A673 (cell line): ENCODE measurements around the gene PRR9. TPM values are rescaled to one million over a fixed set of nuclear protein-coding genes. Genes with fewer than 3 reads are reported as not detected.

Source experiments
- BruUV-seq: library from RNA; stranded (reverse); fragments of 400-500 nt; replicated peaks from 2 replicates; lab custom pipeline; 2021; lab: Mats Ljungman, UMichigan
- CTCF ChIA-PET: fragments of 300-600 bp; sonication (Branson Sonifier 250); formaldehyde crosslinking; loops from one replicate; lab custom pipeline; 2022; ENCODE audit warnings: antibody characterized with exemption; lab: Charles Lee
- POLR2A ChIA-PET: fragments of 300-600 bp; sonication (Branson Sonifier 250); formaldehyde crosslinking; loops from one replicate; lab custom pipeline; 2022; ENCODE audit warnings: antibody characterized with exemption; ENCODE audit not compliant: low non-redundant PET; lab: Charles Lee
- DNase-seq: peaks from one replicate; pipeline ENCODE4 v3.0.0-alpha.2; 2015; ENCODE audit warnings: low spot score
- H3K27ac ChIP-seq: fragments of 200-600 bp; sonication (generic); 2 replicates; pipeline ENCODE4 v1.5.1; 2016; ENCODE audit warnings: mixed run types, low read depth, mild to moderate bottlenecking, mixed read lengths, antibody characterized with exemption, low read length; ENCODE audit not compliant: poor library complexity, severe bottlenecking
- H3K27me3 ChIP-seq: fragments of 200-600 bp; sonication (generic); replicated peaks from 2 replicates; pipeline ENCODE4 v1.6.1; 2017; ENCODE audit warnings: mixed run types, low read depth, mild to moderate bottlenecking, mixed read lengths, antibody characterized with exemption, low read length; ENCODE audit not compliant: insufficient read depth, poor library complexity
- H3K36me3 ChIP-seq: fragments of 200-600 bp; sonication (generic); 2 replicates; pipeline ENCODE4 v1.6.1; 2016; ENCODE audit warnings: mixed run types, mild to moderate bottlenecking, mixed read lengths, antibody characterized with exemption, low read length; ENCODE audit not compliant: insufficient read depth, poor library complexity, severe bottlenecking
- H3K4me1 ChIP-seq: fragments of 200-600 bp; sonication (generic); 2 replicates; pipeline ENCODE4 v1.6.1; 2017; ENCODE audit warnings: mixed run types, mild to moderate bottlenecking, mixed read lengths, antibody characterized with exemption, low read length; ENCODE audit not compliant: insufficient read depth, poor library complexity, severe bottlenecking
- H3K4me3 ChIP-seq: fragments of 200-600 bp; sonication (generic); 2 replicates; pipeline ENCODE4 v1.5.1; 2016; ENCODE audit warnings: low read depth, mixed run types, mild to moderate bottlenecking, mixed read lengths, low read length; ENCODE audit not compliant: poor library complexity, severe bottlenecking
- H3K9me3 ChIP-seq: fragments of 200-600 bp; sonication (generic); 2 replicates; pipeline ENCODE4 v1.6.1; 2016; ENCODE audit warnings: mixed run types, low read depth, mild to moderate bottlenecking, mixed read lengths, antibody characterized with exemption, low read length; ENCODE audit not compliant: poor library complexity, severe bottlenecking
- EZH2 ChIP-seq: fragments of 200-600 bp; sonication (generic); IDR thresholded peaks from 2 replicates; pipeline ENCODE4 v1.6.1; 2017; ENCODE audit warnings: borderline replicate concordance, low read depth, mild to moderate bottlenecking, mixed read lengths, antibody characterized with exemption, low read length; ENCODE audit not compliant: poor library complexity, severe bottlenecking
- intact Hi-C: fragments of 100-400 bp; cut with micrococcal nuclease; formaldehyde crosslinking; loops from one replicate; pipeline ENCODE4 v1.10.0; 2022; ENCODE audit not compliant: unreplicated experiment
- total RNA-seq: library from RNA; stranded (reverse); gene quantifications from 2 replicates; pipeline ENCODE4 v1.2.3, GENCODE V29; 2021
- TF ChIP-seq, protein P1 (sequence below): fragments of 300-800, 200-600 bp; sonication (generic); conservative IDR thresholded peaks from 2 replicates; pipeline ENCODE4 v1.5.1; 2017; ENCODE audit warnings: low read depth, mild to moderate bottlenecking, antibody characterized with exemption, low read length, moderate library complexity, mixed read lengths

Gene PRR9
- total RNA-seq, 1 experiment from 2014 or later, result not detected

DNA sequence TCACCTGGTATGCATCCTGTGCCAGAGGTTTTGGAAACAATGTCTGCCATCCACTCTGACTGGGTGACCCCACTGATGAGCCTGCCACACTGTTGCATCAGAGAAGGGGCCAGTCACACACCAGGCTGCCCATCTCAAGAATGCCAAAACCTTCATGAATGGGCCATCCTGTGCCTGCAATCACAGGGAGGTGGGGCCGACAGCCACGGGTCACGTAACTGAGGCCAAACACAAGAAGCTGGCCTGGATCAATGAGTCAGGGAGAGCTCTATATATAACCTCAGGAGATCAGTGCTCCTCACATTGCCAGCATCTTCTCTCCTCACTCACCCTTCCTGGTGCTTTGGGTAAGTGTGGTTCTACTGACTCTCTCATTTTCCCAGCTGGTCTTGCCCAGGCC, 42.0 kb downstream of the PRR9 start, which contains the start of gene LORICRIN:
Gene LORICRIN, plus strand, starts transcription at position 301 of the 400 bp plus-strand sequence. CDS start 1,263 bp downstream, outside the sequence.
- Histone ChIP-seq H3K27ac (no peak within 1 kb of the TSS), H3K9me3 (no peaks in the 10 kb centered on the region), H3K4me3 (no peak within 1 kb of the TSS), H3K36me3 (no peaks in the 10 kb centered on the region), H3K4me1 (peaks cover 5% of the 10 kb centered on the region), H3K27me3 (peaks cover 42% of the 10 kb centered on the region)
- intact Hi-C loops, result no loop called here
- ChIA-PET CTCF (no interaction called here), POLR2A (no interaction called here)
- TF ChIP-seq, protein P1, sequence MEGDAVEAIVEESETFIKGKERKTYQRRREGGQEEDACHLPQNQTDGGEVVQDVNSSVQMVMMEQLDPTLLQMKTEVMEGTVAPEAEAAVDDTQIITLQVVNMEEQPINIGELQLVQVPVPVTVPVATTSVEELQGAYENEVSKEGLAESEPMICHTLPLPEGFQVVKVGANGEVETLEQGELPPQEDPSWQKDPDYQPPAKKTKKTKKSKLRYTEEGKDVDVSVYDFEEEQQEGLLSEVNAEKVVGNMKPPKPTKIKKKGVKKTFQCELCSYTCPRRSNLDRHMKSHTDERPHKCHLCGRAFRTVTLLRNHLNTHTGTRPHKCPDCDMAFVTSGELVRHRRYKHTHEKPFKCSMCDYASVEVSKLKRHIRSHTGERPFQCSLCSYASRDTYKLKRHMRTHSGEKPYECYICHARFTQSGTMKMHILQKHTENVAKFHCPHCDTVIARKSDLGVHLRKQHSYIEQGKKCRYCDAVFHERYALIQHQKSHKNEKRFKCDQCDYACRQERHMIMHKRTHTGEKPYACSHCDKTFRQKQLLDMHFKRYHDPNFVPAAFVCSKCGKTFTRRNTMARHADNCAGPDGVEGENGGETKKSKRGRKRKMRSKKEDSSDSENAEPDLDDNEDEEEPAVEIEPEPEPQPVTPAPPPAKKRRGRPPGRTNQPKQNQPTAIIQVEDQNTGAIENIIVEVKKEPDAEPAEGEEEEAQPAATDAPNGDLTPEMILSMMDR, result no peak
- TF ChIP-seq EZH2, result no peak
- no TSS peak for BruUV-seq
- DNase-seq, result no peak

DNA sequence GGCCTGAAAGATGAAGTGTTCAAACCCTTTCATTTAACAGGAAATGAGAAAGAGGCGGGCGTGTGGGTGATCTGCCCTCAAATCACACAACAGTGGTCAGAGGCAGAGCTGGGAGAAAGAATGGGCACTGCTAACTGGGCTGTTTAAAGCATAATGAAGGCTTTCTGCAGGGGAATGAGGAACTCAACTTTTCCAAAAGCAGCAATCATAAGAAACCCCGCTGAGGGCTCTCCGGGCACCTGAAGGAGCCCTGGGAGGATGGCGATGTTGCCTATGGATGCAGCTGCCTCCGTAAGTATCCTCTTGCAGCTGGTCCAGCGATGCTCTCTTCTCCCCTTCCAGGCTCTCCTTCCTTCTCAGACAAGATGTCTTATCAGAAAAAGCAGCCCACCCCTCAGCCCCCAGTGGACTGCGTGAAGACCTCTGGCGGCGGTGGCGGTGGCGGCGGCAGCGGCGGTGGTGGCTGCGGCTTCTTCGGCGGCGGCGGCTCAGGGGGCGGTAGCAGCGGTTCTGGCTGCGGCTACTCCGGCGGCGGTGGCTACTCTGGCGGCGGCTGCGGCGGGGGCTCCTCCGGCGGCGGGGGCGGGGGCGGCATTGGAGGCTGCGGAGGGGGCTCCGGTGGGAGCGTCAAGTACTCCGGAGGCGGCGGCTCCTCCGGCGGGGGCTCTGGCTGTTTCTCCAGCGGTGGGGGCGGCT, 43.3 kb downstream of the PRR9 start:
- ChIA-PET CTCF (no interaction called here), POLR2A (no interaction called here)
- Histone ChIP-seq H3K4me1 (peaks cover 5% of the 10 kb centered on the region), H3K36me3 (no peaks in the 10 kb centered on the region), H3K27ac (no peak overlapping the region), H3K9me3 (no peaks in the 10 kb centered on the region), H3K4me3 (peak overlapping the region; percentile 52), H3K27me3 (peaks cover 42% of the 10 kb centered on the region)
- BruUV-seq, result no TSS peak
- DNase-seq, result no peak
- peak; percentile 19 for TF ChIP-seq EZH2
- TF ChIP-seq, protein P1, result no peak
- intact Hi-C loops, result no loop called here

DNA sequence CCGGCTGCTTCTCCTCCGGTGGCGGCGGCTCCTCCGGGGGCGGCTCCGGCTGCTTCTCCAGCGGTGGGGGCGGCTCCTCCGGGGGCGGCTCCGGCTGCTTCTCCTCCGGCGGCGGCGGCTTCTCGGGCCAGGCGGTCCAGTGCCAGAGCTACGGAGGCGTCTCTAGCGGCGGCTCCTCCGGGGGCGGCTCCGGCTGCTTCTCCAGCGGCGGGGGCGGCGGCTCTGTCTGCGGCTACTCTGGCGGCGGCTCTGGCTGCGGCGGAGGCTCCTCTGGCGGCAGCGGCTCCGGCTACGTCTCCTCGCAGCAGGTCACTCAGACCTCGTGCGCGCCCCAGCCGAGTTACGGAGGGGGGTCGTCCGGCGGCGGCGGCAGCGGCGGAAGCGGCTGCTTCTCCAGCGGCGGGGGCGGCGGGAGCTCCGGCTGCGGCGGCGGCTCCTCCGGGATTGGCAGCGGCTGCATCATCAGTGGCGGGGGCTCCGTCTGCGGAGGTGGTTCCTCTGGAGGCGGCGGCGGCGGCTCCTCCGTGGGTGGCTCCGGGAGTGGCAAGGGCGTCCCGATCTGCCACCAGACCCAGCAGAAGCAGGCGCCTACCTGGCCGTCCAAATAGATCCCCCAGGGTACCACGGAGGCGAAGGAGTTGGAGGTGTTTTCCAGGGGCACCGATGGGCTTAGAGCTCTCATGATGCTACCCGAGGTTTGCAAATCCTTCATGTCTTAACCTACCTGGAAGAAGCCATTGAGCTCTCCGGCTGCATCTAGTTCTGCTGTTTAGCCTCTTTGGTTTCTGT, 44.1 kb downstream of the PRR9 start:
- intact Hi-C loops, result no loop called here
- no peaks in the 10 kb centered on the region for H3K9me3 ChIP-seq
- ChIA-PET CTCF (no interaction called here), POLR2A (no interaction called here)
- peak; percentile 14 for TF ChIP-seq EZH2
- TF ChIP-seq, protein P1, result no peak
- no TSS peak for BruUV-seq
- H3K4me1 ChIP-seq, result peaks cover 5% of the 10 kb centered on the region
- H3K27me3 ChIP-seq, result peaks cover 42% of the 10 kb centered on the region
- H3K36me3 ChIP-seq, result no peaks in the 10 kb centered on the region
- DNase-seq, result peak; percentile 41
- no peak overlapping the region for H3K27ac ChIP-seq
- H3K4me3 ChIP-seq, result peak overlapping the region; percentile 52
